ENCODE results near the gene PLXNA4. TPM values are rescaled to one million over a fixed set of nuclear protein-coding genes. Genes with fewer than 3 reads are reported as not detected.

Gene PLXNA4
- total RNA-seq, 1 donor from 2014 or later, result 21.7 TPM

DNA sequence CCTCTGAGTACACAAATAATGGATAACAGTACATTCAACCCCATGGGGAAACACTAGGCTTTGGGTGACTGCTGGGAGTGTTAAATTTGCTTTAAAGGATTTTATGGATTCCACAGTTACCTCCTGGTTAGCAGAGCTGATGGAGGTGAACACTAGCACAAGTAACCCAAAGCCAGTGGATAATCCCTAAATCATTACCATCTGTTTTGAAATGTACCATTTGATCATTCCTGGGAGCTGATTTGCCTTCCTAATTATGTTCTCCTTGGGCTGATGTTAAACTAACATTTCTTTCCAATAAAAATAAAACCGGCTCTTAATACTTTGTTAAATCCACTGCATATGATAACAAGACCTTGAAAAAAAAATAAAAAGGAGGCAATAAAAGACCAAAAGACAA is 493.9 kb downstream of the PLXNA4 start:
- Mint-ChIP-seq H3K9me3 (no peaks in the 10 kb centered on the region), H3K36me3 (ENCODE audit: low read depth) (no peaks in the 10 kb centered on the region), H3K4me1 (peaks cover 13% of the 10 kb centered on the region), H3K4me3 (no peak overlapping the region), H3K27me3 (ENCODE audit: low read depth) (peaks cover 6% of the 10 kb centered on the region), H3K27ac (ENCODE audit: unreplicated experiment) (no peak overlapping the region)
- TF ChIP-seq, protein P1, sequence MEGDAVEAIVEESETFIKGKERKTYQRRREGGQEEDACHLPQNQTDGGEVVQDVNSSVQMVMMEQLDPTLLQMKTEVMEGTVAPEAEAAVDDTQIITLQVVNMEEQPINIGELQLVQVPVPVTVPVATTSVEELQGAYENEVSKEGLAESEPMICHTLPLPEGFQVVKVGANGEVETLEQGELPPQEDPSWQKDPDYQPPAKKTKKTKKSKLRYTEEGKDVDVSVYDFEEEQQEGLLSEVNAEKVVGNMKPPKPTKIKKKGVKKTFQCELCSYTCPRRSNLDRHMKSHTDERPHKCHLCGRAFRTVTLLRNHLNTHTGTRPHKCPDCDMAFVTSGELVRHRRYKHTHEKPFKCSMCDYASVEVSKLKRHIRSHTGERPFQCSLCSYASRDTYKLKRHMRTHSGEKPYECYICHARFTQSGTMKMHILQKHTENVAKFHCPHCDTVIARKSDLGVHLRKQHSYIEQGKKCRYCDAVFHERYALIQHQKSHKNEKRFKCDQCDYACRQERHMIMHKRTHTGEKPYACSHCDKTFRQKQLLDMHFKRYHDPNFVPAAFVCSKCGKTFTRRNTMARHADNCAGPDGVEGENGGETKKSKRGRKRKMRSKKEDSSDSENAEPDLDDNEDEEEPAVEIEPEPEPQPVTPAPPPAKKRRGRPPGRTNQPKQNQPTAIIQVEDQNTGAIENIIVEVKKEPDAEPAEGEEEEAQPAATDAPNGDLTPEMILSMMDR (conservative IDR thresholded peaks at IDR 0.05), result no peak
- no peak for DNase-seq (ENCODE audit: low read depth, low spot score)

DNA sequence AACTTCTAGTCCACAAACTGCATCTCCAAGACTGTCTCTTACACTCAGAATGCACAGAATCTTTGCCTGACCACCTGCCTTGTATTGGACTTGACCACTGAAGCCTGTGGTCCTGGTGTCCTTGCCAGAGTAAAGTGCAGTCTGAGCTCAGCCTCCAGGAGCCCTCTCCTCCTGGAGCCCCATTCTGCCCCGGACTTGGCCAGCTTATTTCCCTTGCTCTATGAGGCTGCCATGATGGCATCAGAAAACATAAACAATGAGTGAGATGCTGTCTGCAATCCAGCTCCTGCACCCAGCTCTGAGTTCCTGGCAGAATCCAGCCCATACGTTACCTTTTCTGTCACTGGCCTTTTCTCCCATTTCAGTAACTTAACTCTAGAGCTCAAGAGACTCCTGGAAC is 494.6 kb downstream of the PLXNA4 start:
- Mint-ChIP-seq H3K4me3 (no peak overlapping the region), H3K36me3 (ENCODE audit: low read depth) (no peaks in the 10 kb centered on the region), H3K27ac (ENCODE audit: unreplicated experiment) (no peak overlapping the region), H3K9me3 (no peaks in the 10 kb centered on the region), H3K27me3 (ENCODE audit: low read depth) (peaks cover 4% of the 10 kb centered on the region), H3K4me1 (peaks cover 13% of the 10 kb centered on the region)
- DNase-seq (ENCODE audit: low read depth, low spot score), result no peak
- TF ChIP-seq, protein P1 (conservative IDR thresholded peaks at IDR 0.05), result no peak

DNA sequence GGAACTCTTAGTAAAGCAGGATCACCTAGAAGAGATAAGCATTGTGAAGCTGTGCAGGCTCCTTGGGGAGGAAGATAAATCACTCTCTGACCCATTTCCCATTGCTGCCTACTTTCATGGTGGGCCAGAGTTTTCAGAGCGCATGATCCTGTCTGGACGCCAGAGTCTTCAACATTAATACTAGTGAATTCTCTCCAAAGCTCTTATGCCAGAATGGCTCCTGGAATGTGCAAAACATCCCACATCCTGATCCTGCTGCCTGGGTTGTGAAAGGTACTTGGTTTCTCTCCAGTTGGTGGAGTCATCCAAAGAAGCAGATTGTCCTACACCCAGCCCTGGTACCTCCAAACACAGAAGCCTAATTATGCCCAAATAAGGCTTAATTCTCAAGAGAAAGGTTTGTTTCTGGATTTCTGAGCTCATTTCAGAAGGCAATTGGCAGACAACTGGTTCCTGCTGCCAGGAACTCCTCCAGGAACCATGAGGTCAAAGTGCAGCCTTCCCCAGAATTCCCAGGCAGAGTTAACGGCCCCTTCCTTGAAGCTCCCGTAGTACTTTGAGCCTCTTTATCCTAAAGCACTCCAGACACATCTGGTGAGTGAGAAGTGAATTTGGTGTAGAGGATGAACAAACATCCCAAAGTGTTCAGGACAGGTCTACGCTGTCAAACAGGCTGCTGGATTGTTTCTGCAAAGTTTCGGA is 495.2 kb downstream of the PLXNA4 start:
- Mint-ChIP-seq H3K4me1 (peaks cover 13% of the 10 kb centered on the region), H3K36me3 (ENCODE audit: low read depth) (no peaks in the 10 kb centered on the region), H3K27me3 (ENCODE audit: low read depth) (peaks cover 9% of the 10 kb centered on the region), H3K9me3 (no peaks in the 10 kb centered on the region), H3K27ac (ENCODE audit: unreplicated experiment) (no peak overlapping the region), H3K4me3 (no peak overlapping the region)
- TF ChIP-seq, protein P1 (conservative IDR thresholded peaks at IDR 0.05), result no peak
- no peak for DNase-seq (ENCODE audit: low read depth, low spot score)

DNA sequence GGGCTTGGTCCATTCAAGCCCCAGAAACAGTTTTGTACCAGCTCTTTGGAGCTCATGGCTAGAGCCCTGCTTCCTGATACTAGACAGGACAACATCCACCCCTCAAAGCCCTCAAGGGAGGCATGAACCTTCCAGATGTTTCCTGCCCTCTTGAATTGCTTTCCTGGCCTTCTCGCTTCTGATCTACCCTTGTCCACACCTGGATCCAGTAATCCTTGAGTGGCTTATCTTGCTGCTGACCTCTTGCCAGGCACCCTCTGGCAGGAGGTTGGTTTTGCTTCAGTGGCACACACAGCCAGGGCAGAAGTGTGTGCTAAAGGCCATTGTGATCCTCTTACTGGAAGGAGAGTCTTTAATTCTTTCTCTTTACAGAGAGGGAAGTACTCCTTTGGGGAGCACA is 495.8 kb downstream of the PLXNA4 start:
- Mint-ChIP-seq H3K27me3 (ENCODE audit: low read depth) (peaks cover 9% of the 10 kb centered on the region), H3K9me3 (no peaks in the 10 kb centered on the region), H3K4me1 (peaks cover 19% of the 10 kb centered on the region), H3K4me3 (no peak overlapping the region), H3K36me3 (ENCODE audit: low read depth) (no peaks in the 10 kb centered on the region), H3K27ac (ENCODE audit: unreplicated experiment) (no peak overlapping the region)
- TF ChIP-seq, protein P1 (conservative IDR thresholded peaks at IDR 0.05), result no peak
- no peak for DNase-seq (ENCODE audit: low read depth, low spot score)

DNA sequence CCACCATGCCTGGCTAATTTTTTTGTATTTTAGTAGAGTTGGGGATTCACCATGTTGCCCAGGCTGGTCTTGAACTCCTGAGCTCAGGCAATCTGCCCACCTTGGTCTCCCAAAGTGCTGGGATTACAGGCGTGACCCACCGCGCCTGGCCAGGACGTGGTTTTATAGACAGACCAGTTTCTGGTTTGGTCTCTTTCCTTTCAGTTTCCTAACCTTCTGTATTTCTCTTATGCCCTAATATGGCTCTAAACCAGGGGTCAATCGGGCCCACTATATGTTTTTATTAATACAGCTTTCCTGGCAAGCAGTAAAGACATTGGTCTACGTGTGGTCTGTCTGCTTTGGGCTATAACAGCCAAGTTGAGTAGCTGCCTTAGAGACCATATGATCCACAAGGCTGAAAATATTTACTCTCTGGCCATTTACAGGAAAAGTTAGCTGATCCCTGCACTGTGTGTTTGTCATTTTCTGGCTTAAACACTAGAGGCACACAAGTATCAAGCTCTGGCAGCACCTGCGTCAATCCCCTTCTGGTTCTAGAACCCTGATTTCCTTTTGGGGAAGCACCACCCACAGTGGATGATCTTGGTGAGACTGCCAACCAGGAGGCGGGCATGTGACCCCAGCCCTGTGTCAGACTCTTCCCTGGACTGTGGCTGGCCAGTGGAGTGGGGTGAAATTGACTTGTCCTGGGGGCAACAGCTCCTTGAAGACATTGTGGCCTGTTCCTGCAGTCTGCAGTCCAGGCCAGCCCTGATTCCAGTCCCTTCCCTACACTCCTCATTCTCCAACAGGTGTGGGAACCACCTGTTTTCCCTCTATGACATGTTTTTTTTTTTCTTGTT is 497.2 kb downstream of the PLXNA4 start:
- DNase-seq (ENCODE audit: low read depth, low spot score), result no peak
- Mint-ChIP-seq H3K9me3 (no peaks in the 10 kb centered on the region), H3K4me3 (no peak overlapping the region), H3K36me3 (ENCODE audit: low read depth) (no peaks in the 10 kb centered on the region), H3K27ac (ENCODE audit: unreplicated experiment) (no peak overlapping the region), H3K4me1 (peaks cover 19% of the 10 kb centered on the region), H3K27me3 (ENCODE audit: low read depth) (peaks cover 9% of the 10 kb centered on the region)
- TF ChIP-seq, protein P1 (conservative IDR thresholded peaks at IDR 0.05), result no peak
